Measurements from ENCODE around the gene WWC2. TPM values are rescaled to one million over a fixed set of nuclear protein-coding genes. Genes with fewer than 3 reads are reported as not detected.

WWC2 gene
- total RNA-seq, 2 experiments from 2014 or later, result not detected

GRCh38 chr4:183171484-183172267, 72.6 kb downstream of the WWC2 start:
- no peaks in the 10 kb centered on the region for H3K9me2 ChIP-seq (ENCODE audit: insufficient read depth, low read length)
- no peak for DNase-seq (ENCODE audit: low spot score)
- H3K27ac ChIP-seq (ENCODE audit: low read depth, low read length, poor library complexity, severe bottlenecking), result no peak overlapping the region
- no peak overlapping the region for H3K4me3 ChIP-seq (ENCODE audit: low read depth, low read length, poor library complexity, severe bottlenecking)
- no peaks in the 10 kb centered on the region for H3K9me3 ChIP-seq (ENCODE audit: low read length)
- H3K4me1 ChIP-seq (ENCODE audit: insufficient read depth, low read length, poor library complexity, severe bottlenecking), result no peaks in the 10 kb centered on the region
- H3K79me2 ChIP-seq (ENCODE audit: insufficient read depth, low read depth, low read length), result no peaks in the 10 kb centered on the region
- H4K20me1 ChIP-seq (ENCODE audit: insufficient read depth, low read length), result no peaks in the 10 kb centered on the region
- no peak for TF ChIP-seq EZH2phosphoT487 (IDR thresholded peaks at IDR 0.05; ENCODE audit: borderline replicate concordance, low read depth, low read length)
- no peak for TF ChIP-seq CTCF (conservative IDR thresholded peaks at IDR 0.05; ENCODE audit: low read length)
- BruUV-seq (replicated peaks), result no TSS peak
- POLR2A ChIA-PET, result no interaction called here
- CTCF ChIA-PET (ENCODE audit: unreplicated experiment), result no interaction called here
- no peak overlapping the region for H2AFZ ChIP-seq (ENCODE audit: low read length)
- H3K36me3 ChIP-seq (ENCODE audit: insufficient read depth, low read length), result no peaks in the 10 kb centered on the region
- H3K4me2 ChIP-seq (ENCODE audit: low read length), result no peak overlapping the region
- intact Hi-C loops (cut with micrococcal nuclease; ENCODE audit: unreplicated experiment), result no loop called here

- ChIA-PET CTCF (ENCODE audit: unreplicated experiment) (no interaction called here), POLR2A (no interaction called here)
- intact Hi-C loops (cut with micrococcal nuclease; ENCODE audit: unreplicated experiment), result no loop called here
- no peak for TF ChIP-seq CTCF (conservative IDR thresholded peaks at IDR 0.05; ENCODE audit: low read length)
- no peak for TF ChIP-seq EZH2phosphoT487 (IDR thresholded peaks at IDR 0.05; ENCODE audit: borderline replicate concordance, low read depth, low read length)
- no peak for DNase-seq (ENCODE audit: low spot score)
- H3K4me1 ChIP-seq (ENCODE audit: insufficient read depth, low read length, poor library complexity, severe bottlenecking), result no peaks in the 10 kb centered on the region
- no peak overlapping the region for H3K4me2 ChIP-seq (ENCODE audit: low read length)
- no peak overlapping the region for H2AFZ ChIP-seq (ENCODE audit: low read length)
- no peaks in the 10 kb centered on the region for H3K9me3 ChIP-seq (ENCODE audit: low read length)
- no peak overlapping the region for H3K4me3 ChIP-seq (ENCODE audit: low read depth, low read length, poor library complexity, severe bottlenecking)
- H4K20me1 ChIP-seq (ENCODE audit: insufficient read depth, low read length), result no peaks in the 10 kb centered on the region
- BruUV-seq (replicated peaks), result no TSS peak
- no peaks in the 10 kb centered on the region for H3K79me2 ChIP-seq (ENCODE audit: insufficient read depth, low read depth, low read length)
- no peak overlapping the region for H3K27ac ChIP-seq (ENCODE audit: low read depth, low read length, poor library complexity, severe bottlenecking)
- no peaks in the 10 kb centered on the region for H3K9me2 ChIP-seq (ENCODE audit: insufficient read depth, low read length)
- H3K36me3 ChIP-seq (ENCODE audit: insufficient read depth, low read length), result no peaks in the 10 kb centered on the region
Observed at GRCh38 chr4:183172881-183173280, 73.8 kb downstream of the WWC2 start.
